COLO668 (cell line): Measurements from ENCODE around the gene FBXO33.
"Not testable (repeated sequence)": the region's sequence is repeated elsewhere in the genome, so short reads cannot be mapped to it uniquely, and the experiment has no call there.

Source experiments
- DNase-seq: peaks from one replicate; lab custom pipeline; 2025; ENCODE audit not compliant: unreplicated experiment; lab: John Stamatoyannopoulos, UW

Gene FBXO33

GRCh38 chr14:39374851-39375250, 57.4 kb downstream of the FBXO33 start:
- DNase-seq: no peak

GRCh38 chr14:39372656-39373055, 59.6 kb downstream of the FBXO33 start:
- no peak for DNase-seq

- DNase-seq: no peak
Observed at GRCh38 chr14:39370415-39370814, 61.8 kb downstream of the FBXO33 start.

GRCh38 chr14:39369029-39369428, 63.2 kb downstream of the FBXO33 start:
- DNase-seq: no peak

GRCh38 chr14:39368261-39368959, 63.8 kb downstream of the FBXO33 start:
- peak; percentile 30 for DNase-seq

GRCh38 chr14:39367387-39367751, 64.9 kb downstream of the FBXO33 start:
- DNase-seq: no peak

GRCh38 chr14:39366460-39367386, 65.5 kb downstream of the FBXO33 start:
- no peak for DNase-seq

- DNase-seq: no peak
Observed at GRCh38 chr14:39365354-39365753, 66.9 kb downstream of the FBXO33 start.

GRCh38 chr14:39364509-39364908, 67.7 kb downstream of the FBXO33 start:
- no peak for DNase-seq

- DNase-seq: not testable (repeated sequence)
Observed at GRCh38 chr14:39361556-39361955, 70.7 kb downstream of the FBXO33 start.

GRCh38 chr14:39360316-39360715, 71.9 kb downstream of the FBXO33 start:
- DNase-seq: no peak

GRCh38 chr14:39359069-39359468, 73.2 kb downstream of the FBXO33 start:
- DNase-seq: not testable (repeated sequence)

GRCh38 chr14:39351708-39352107, 80.5 kb downstream of the FBXO33 start:
- DNase-seq: no peak

- DNase-seq: no peak
Observed at GRCh38 chr14:39350866-39351265, 81.4 kb downstream of the FBXO33 start.
